Adrenal gland (tissue), 5 donors: ENCODE measurements around the gene ABL1.

ENCODE experiments used
- CTCF ChIP-seq, 6 experiments: fragments of 450-650 bp in 4 of 6; fragments of 200-600 bp in 2 of 6; sonication (generic) in 1 of 6; IDR thresholded peaks; 1 replicate in 5 of 6; 2 replicates in 1 of 6; pipeline versions ENCODE4 v1.5.1 to v1.8.0; 2016 to 2021; ENCODE audit warnings: antibody characterized with exemption in 6 of 6, mild to moderate bottlenecking in 2 of 6, moderate library complexity in 1 of 6
- POLR2A ChIP-seq, 2 donors: fragments of 450-650 bp; IDR thresholded peaks; one replicate each; pipeline ENCODE4 v1.6.1; 2017; ENCODE audit warnings: antibody characterized with exemption in 2 of 2, mild to moderate bottlenecking in 2 of 2, moderate library complexity in 1 of 2
- donor health status: DM: no; HTN: no; CAD: no.

GRCh38 chr9:130843049-130843908, 8.2 kb downstream of the ABL1 start:
- TF ChIP-seq CTCF (IDR thresholded peaks at IDR 0.05) (no peak), POLR2A (IDR thresholded peaks at IDR 0.05) (no peak)
